Fibroblast of lung (primary cell): ENCODE results near the gene SPRR3.

Experiments used
- CTCF ChIP-seq, 2 donors: IDR thresholded peaks in 1 of 2; conservative IDR thresholded peaks in 1 of 2; 1 replicate in 1 of 2; 2 replicates in 1 of 2; pipeline ENCODE4 v1.5.1; 2011 to 2012; ENCODE audit warnings: low read length in 2 of 2, control low read depth in 1 of 2, inconsistent platforms in 1 of 2, low read depth in 1 of 2, mild to moderate bottlenecking in 1 of 2
- EZH2 ChIP-seq: IDR thresholded peaks from 2 replicates; pipeline ENCODE4 v1.5.1; 2012; ENCODE audit warnings: low read length, control low read depth, mild to moderate bottlenecking; ENCODE audit errors: missing control alignments

GRCh38 chr1:152999818-153000217 lies 1.7 kb upstream of the SPRR3 start:
- TF ChIP-seq CTCF (conservative IDR thresholded peaks at IDR 0.05 in 1 of 2, IDR thresholded peaks at IDR 0.05 in 1 of 2; ENCODE audit: low read depth in 1 of 2, low read length in 2 of 2) (no peak), EZH2 (no peak)
